K562 (cell line): ENCODE results near the gene CCDC185.

Source experiments
- ATF7 ChIP-seq: fragments of 450-650 bp; IDR thresholded peaks from 2 replicates; pipeline ENCODE4 v1.7.1; 2014; ENCODE audit warnings: mild to moderate bottlenecking, moderate library complexity
- CTCF ChIP-seq, 3 experiments: IDR thresholded peaks in 2 of 3; conservative IDR thresholded peaks in 1 of 3; 2 replicates each; pipeline ENCODE4 v1.5.1; 2011 to 2012; ENCODE audit warnings: low read length in 3 of 3, mild to moderate bottlenecking in 3 of 3, control low read depth in 2 of 3, improper control_type of control experiment in 1 of 3, inconsistent platforms in 1 of 3, low read depth in 1 of 3, mixed read lengths in 1 of 3, moderate library complexity in 1 of 3; ENCODE audit not compliant: insufficient read depth in 2 of 3
- FIP1L1 ChIP-seq: fragments of 200-400 bp; formaldehyde crosslinking; IDR thresholded peaks from 2 replicates; pipeline ENCODE4 v1.6.1; 2018; ENCODE audit warnings: mild to moderate bottlenecking, low read depth, low read length; ENCODE audit not compliant: poor library complexity, severe bottlenecking
- GABPA ChIP-seq: fragments of 200-800 bp; sonication (Bioruptor generic); conservative IDR thresholded peaks from 2 replicates; pipeline ENCODE4 v1.6.1; 2016; ENCODE audit warnings: low read depth, missing genetic modification characterization, missing compliant biosample characterization
- IRF2 ChIP-seq: sonication (generic); formaldehyde crosslinking; IDR thresholded peaks from 2 replicates; pipeline ENCODE4 v1.8.1; 2022; ENCODE audit warnings: mild to moderate bottlenecking, missing genetic modification reagents

DNA sequence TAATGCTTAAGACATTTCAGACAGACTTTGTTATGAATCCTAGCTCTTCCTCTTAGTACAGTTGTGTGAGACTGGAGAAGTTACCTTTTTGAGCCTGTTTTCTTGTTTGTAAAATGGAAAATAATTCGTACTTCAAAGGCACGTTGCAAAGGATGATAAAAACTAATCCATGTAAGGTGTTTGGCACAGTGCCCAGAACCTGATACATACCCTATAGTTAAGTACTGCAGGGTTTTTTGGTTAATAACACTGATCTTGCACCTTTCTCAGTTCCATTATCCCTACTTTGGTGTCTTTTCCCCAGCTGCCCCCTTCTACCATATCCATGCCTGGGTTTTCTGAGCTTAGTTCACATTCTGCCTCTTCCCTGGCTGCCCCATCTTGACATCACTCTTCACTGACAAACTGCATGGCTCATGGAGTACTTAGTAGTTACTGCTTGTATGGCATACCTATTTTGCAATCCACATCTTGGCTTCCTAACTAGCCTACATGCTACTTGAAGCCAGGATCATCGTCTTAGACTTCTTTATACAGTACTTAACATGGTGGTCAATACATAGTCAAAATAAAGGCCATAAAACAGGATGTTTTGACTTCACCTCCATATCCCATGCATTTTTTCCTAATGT is 10.1 kb downstream of the CCDC185 start:
- TF ChIP-seq IRF2 (CRISPR knock-in tag) (no peak), FIP1L1 (no peak), ATF7 (no peak), GABPA (no peak), CTCF (IDR thresholded peaks at IDR 0.05 in 2 of 3, conservative IDR thresholded peaks at IDR 0.05 in 1 of 3; ENCODE audit: insufficient read depth in 2 of 3, low read depth in 1 of 3, low read length in 3 of 3) (no peak)
